Hepatocyte (in vitro differentiated cells): ENCODE results near the gene SYNDIG1L. TPM values are rescaled to one million over a fixed set of nuclear protein-coding genes. Genes with fewer than 3 reads are reported as not detected.

Experiments
- DNase-seq: peaks from one replicate; pipeline ENCODE4 v3.0.0-alpha.2; 2016; ENCODE audit warnings: low spot score
- H2AFZ ChIP-seq: fragments of 200-600 bp; sonication (generic); 2 replicates; pipeline ENCODE4 v1.6.0; 2016; ENCODE audit warnings: antibody characterized with exemption, mild to moderate bottlenecking
- H3K27ac ChIP-seq: fragments of 200-600 bp; sonication (generic); 2 replicates; pipeline ENCODE4 v1.5.1; 2016; ENCODE audit warnings: mild to moderate bottlenecking
- H3K27me3 ChIP-seq: fragments of 200-600 bp; sonication (generic); 2 replicates; pipeline ENCODE4 v1.6.1; 2016
- H3K36me3 ChIP-seq: fragments of 200-600 bp; sonication (generic); replicated peaks from 2 replicates; pipeline ENCODE4 v1.5.1; 2016; ENCODE audit warnings: low read depth; ENCODE audit not compliant: insufficient read depth
- H3K4me1 ChIP-seq: fragments of 200-600 bp; sonication (generic); 2 replicates; pipeline ENCODE4 v1.5.1; 2016; ENCODE audit warnings: mild to moderate bottlenecking, moderate library complexity; ENCODE audit not compliant: insufficient read depth
- H3K4me2 ChIP-seq: fragments of 200-600 bp; sonication (generic); 2 replicates; pipeline ENCODE4 v1.6.0; 2016
- H3K4me3 ChIP-seq: fragments of 200-600 bp; sonication (generic); 2 replicates; pipeline ENCODE4 v1.5.1; 2016; ENCODE audit warnings: mild to moderate bottlenecking
- H3K79me2 ChIP-seq: fragments of 200-600 bp; sonication (generic); 2 replicates; pipeline ENCODE4 v1.6.0; 2017; ENCODE audit warnings: mild to moderate bottlenecking
- H3K9me2 ChIP-seq: fragments of 200-600 bp; sonication (generic); replicated peaks from 2 replicates; pipeline ENCODE4 v1.6.0; 2017; ENCODE audit warnings: mild to moderate bottlenecking; ENCODE audit not compliant: insufficient read depth
- H3K9me3 ChIP-seq: fragments of 200-600 bp; sonication (generic); 2 replicates; pipeline ENCODE4 v1.5.1; 2016; ENCODE audit warnings: low read depth, mild to moderate bottlenecking
- H4K20me1 ChIP-seq: fragments of 200-600 bp; sonication (generic); 2 replicates; pipeline ENCODE4 v1.6.0; 2016; ENCODE audit warnings: mild to moderate bottlenecking; ENCODE audit not compliant: insufficient read depth, poor library complexity, severe bottlenecking
- EZH2 ChIP-seq: fragments of 200-600 bp; sonication (generic); IDR thresholded peaks from 2 replicates; pipeline ENCODE4 v1.6.1; 2016; ENCODE audit warnings: antibody characterized with exemption, mild to moderate bottlenecking, borderline replicate concordance
- EZH2phosphoT487 ChIP-seq: fragments of 200-600 bp; sonication (generic); IDR thresholded peaks from one replicate; pipeline ENCODE4 v1.6.1; 2018; ENCODE audit warnings: antibody characterized with exemption, mild to moderate bottlenecking, low read depth, moderate library complexity; ENCODE audit not compliant: unreplicated experiment, severe bottlenecking
- WGBS: methylation state at CpG from one replicate; pipeline ENCODE4 v1.1.6; 2016; ENCODE audit warnings: low lambda C conversion rate; ENCODE audit errors: missing lambda C conversion rate; 5-methylcytosine and 5-hydroxymethylcytosine counted together
- polyA plus RNA-seq: library from polyadenylated mRNA; unstranded; fragments of >200 nt; fragmentation: Nextera tagmentation; extraction: Ambion mirVana; gene quantifications from 2 replicates; pipeline ENCODE4 v1.2.1, GENCODE V29; 2016
- total RNA-seq: library from RNA; depleted of rRNA; stranded (reverse); fragments of >200 nt; gene quantifications from 2 replicates; pipeline ENCODE4 v1.2.3, GENCODE V29; 2014
- TF ChIP-seq, protein P1 (sequence below): fragments of 200-600 bp; sonication (generic); IDR thresholded peaks from 2 replicates; pipeline ENCODE4 v1.5.1; 2016; ENCODE audit warnings: antibody characterized with exemption, mild to moderate bottlenecking; ENCODE audit not compliant: poor library complexity

Gene SYNDIG1L
- total and polyA plus RNA-seq, 2 experiments from 2014 or later: not detected

DNA sequence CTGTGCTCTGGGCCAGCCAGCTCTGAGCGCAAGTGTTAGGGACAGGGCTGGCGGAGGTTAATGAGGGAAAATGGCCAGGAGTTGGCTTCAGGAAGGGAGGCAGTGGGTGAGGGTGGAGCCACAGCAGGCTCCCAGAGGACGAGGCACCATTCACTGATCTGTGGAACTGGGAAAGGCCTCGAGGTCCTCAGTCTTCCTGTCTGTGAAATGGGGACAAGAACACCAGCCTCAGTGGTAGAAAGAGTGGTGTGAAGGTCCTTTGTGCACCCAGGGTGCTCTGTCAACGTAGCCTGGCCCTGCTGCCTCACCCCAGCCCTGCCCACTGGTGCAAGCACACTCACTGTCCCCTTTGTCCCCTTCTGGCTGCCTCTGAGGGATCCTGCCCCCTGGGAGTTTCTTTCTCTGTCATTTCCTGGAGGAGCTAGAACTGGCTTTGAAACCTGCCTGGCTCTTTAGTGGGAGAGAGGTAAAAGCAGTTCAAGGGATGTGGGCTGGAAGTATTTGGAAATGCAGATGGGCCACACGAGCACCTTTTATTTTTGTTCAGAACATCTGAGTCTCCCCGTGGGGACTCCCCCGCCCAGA, 25.0 kb downstream of the SYNDIG1L start:
- no peaks in the 10 kb centered on the region for H3K36me3 ChIP-seq
- H4K20me1 ChIP-seq: no peaks in the 10 kb centered on the region
- H3K4me3 ChIP-seq: no peak overlapping the region
- no peak for DNase-seq
- peak overlapping the region; percentile 44 for H3K4me2 ChIP-seq
- no peaks in the 10 kb centered on the region for H3K79me2 ChIP-seq
- H3K4me1 ChIP-seq: peaks cover 6% of the 10 kb centered on the region
- TF ChIP-seq, protein P1, sequence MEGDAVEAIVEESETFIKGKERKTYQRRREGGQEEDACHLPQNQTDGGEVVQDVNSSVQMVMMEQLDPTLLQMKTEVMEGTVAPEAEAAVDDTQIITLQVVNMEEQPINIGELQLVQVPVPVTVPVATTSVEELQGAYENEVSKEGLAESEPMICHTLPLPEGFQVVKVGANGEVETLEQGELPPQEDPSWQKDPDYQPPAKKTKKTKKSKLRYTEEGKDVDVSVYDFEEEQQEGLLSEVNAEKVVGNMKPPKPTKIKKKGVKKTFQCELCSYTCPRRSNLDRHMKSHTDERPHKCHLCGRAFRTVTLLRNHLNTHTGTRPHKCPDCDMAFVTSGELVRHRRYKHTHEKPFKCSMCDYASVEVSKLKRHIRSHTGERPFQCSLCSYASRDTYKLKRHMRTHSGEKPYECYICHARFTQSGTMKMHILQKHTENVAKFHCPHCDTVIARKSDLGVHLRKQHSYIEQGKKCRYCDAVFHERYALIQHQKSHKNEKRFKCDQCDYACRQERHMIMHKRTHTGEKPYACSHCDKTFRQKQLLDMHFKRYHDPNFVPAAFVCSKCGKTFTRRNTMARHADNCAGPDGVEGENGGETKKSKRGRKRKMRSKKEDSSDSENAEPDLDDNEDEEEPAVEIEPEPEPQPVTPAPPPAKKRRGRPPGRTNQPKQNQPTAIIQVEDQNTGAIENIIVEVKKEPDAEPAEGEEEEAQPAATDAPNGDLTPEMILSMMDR: no peak
- TF ChIP-seq EZH2phosphoT487: no peak
- TF ChIP-seq EZH2: no peak
- no peak overlapping the region for H3K27ac ChIP-seq
- 56% methylated on average over 8 of the region's 8 CpGs for WGBS
- H3K27me3 ChIP-seq: peaks cover 37% of the 10 kb centered on the region
- no peak overlapping the region for H2AFZ ChIP-seq
- no peaks in the 10 kb centered on the region for H3K9me2 ChIP-seq
- H3K9me3 ChIP-seq: no peaks in the 10 kb centered on the region

DNA sequence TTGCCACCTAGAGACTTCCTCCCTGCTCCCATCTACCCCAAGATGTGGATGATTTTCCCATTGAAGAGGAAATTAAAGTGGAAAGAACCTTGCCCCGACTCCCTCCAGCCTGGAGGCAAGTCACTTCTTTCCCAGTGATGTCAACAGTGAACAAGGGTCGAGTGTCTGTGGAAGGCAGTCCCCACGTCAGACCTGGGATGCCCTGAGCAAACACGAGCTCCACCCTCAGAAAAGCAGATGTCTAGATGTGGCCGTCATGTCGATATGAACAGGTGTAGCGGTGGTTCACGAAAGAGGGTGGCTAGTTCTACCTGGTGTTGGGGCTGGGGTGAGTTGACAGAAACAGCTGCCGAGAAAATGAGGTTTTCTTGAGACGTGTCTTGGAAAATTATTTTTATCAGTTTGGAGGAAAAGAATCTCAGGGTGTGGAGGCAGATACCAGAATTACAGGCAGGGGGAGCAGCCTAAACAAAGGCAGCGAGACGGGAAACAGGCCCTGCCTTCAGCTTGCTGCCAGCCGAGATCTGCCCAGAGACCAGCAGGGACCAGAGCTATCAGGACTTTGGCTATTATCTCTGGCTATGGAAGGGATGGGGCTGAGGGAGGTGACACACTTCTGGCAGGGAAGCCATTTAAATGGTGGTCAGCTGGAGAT, 25.9 kb downstream of the SYNDIG1L start:
- no peak for DNase-seq
- Histone ChIP-seq H3K36me3 (no peaks in the 10 kb centered on the region), H4K20me1 (no peaks in the 10 kb centered on the region), H3K9me2 (no peaks in the 10 kb centered on the region), H3K9me3 (no peaks in the 10 kb centered on the region), H3K4me1 (peaks cover 6% of the 10 kb centered on the region), H3K4me3 (no peak overlapping the region), H3K4me2 (no peak overlapping the region), H2AFZ (no peak overlapping the region), H3K27me3 (peaks cover 44% of the 10 kb centered on the region), H3K79me2 (no peaks in the 10 kb centered on the region), H3K27ac (no peak overlapping the region)
- 57% methylated on average over 13 of the region's 13 CpGs for WGBS
- no peak for TF ChIP-seq EZH2phosphoT487
- TF ChIP-seq EZH2: no peak
- TF ChIP-seq, protein P1: no peak

DNA sequence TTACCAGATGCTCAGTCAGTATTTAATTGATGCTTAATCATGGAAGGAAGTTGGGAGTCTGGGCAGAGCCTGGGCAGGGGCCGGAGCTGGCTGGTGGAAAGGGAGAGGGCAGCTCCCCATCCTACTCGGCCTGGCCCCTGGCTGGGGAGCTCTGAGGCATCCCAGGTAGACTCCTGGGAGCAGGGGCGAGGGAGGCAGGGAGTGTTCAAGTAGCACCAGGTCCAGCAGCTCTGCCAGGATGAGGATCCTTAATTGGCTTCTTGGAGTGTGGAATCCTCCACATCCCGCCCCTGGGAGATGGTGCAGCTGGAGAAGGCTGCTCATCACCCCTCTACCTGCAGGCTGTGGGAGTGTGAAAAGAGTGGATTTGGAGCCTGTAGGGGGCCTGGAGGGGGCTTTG, 30.9 kb downstream of the SYNDIG1L start:
- Histone ChIP-seq H3K4me2 (no peak overlapping the region), H3K36me3 (no peaks in the 10 kb centered on the region), H2AFZ (no peak overlapping the region), H3K4me1 (no peaks in the 10 kb centered on the region), H3K9me2 (no peaks in the 10 kb centered on the region), H3K27me3 (peaks cover 51% of the 10 kb centered on the region), H3K4me3 (no peak overlapping the region), H4K20me1 (no peaks in the 10 kb centered on the region), H3K79me2 (no peaks in the 10 kb centered on the region), H3K27ac (no peak overlapping the region), H3K9me3 (no peaks in the 10 kb centered on the region)
- no peak for DNase-seq
- no peak for TF ChIP-seq EZH2phosphoT487
- TF ChIP-seq, protein P1: no peak
- no peak for TF ChIP-seq EZH2
- WGBS: 75% methylated on average over 4 of the region's 4 CpGs
